Measurements from ENCODE around the gene TMEM204. TPM values are rescaled to one million over a fixed set of nuclear protein-coding genes. Genes with fewer than 3 reads are reported as not detected.

Gene TMEM204
- polyA plus RNA-seq, 1 of the 3 experiments (the other 2 are of a cell fraction): 2.3 TPM

GRCh38 chr16:1565083-1565805 lies 31.8 kb downstream of the TMEM204 start:
- Histone ChIP-seq H3K9ac (no peak overlapping the region), H3K9me3 (no peaks in the 10 kb centered on the region), H3F3A (replicated peaks; ENCODE audit: insufficient read depth) (no peaks in the 10 kb centered on the region), H2AFZ (ENCODE audit: low read depth) (no peak overlapping the region), H3K4me3 (ENCODE audit: low read depth in 2 of 2, low read length in 1 of 2) (no peak overlapping the region), H3K27ac (ENCODE audit: low read depth in 2 of 2, low read length in 1 of 2) (no peak overlapping the region), H3K9me2 (no peaks in the 10 kb centered on the region), H4K20me1 (ENCODE audit: insufficient read depth) (no peaks in the 10 kb centered on the region), H3K27me3 (ENCODE audit: insufficient read depth) (no peaks in the 10 kb centered on the region), H3K4me2 (no peak overlapping the region), H3K79me2 (ENCODE audit: insufficient read depth) (no peaks in the 10 kb centered on the region), H3K4me1 (ENCODE audit: control insufficient read depth in 1 of 2, insufficient read depth in 2 of 2, low read depth in 1 of 2, low read length in 1 of 2) (no peaks in the 10 kb centered on the region), H3K36me3 (replicated peaks in 1 of 2; ENCODE audit: control insufficient read depth in 1 of 2, insufficient read depth in 2 of 2, low read length in 1 of 2) (peaks cover 11 to 21% of the 10 kb centered on the region in 2 experiments)
- no peak for TF ChIP-seq USF1 (IDR thresholded peaks at IDR 0.05; ENCODE audit: borderline replicate concordance, low read depth)
- no peak for TF ChIP-seq SMC3 (IDR thresholded peaks at IDR 0.05; ENCODE audit: low read depth, low read length)
- no peak for TF ChIP-seq ELF1 (IDR thresholded peaks at IDR 0.05)
- no peak for TF ChIP-seq PBX3 (IDR thresholded peaks at IDR 0.05)
- TF ChIP-seq TCF12 (IDR thresholded peaks at IDR 0.05): no peak
- no peak for TF ChIP-seq REST (IDR thresholded peaks at IDR 0.05; ENCODE audit: low read depth, low read length)
- no peak for TF ChIP-seq YY1 (IDR thresholded peaks at IDR 0.05; ENCODE audit: low read depth)
- TF ChIP-seq RFX5 (IDR thresholded peaks at IDR 0.05; ENCODE audit: low read length): no peak
- TF ChIP-seq EZH2phosphoT487 (IDR thresholded peaks at IDR 0.05; ENCODE audit: borderline replicate concordance, low read depth): no peak
- no peak for TF ChIP-seq MEF2A (IDR thresholded peaks at IDR 0.05; ENCODE audit: borderline replicate concordance, low read depth)
- TF ChIP-seq FOSL2 (IDR thresholded peaks at IDR 0.05; ENCODE audit: borderline replicate concordance, low read depth): no peak
- CTCF ChIA-PET: interaction anchor here (1.2 kb wide), 1 partner anchor 71 kb away, joined by 3 read pairs; no protein-coding TSS in a partner anchor
- DNase-seq: peak; percentile 50
- WGBS (ENCODE audit: low lambda C conversion rate): 89% methylated on average over 16 of the region's 16 CpGs
- POLR2A ChIA-PET: no interaction called here

- H3K36me3 ChIP-seq (replicated peaks in 1 of 2; ENCODE audit: control insufficient read depth in 1 of 2, insufficient read depth in 2 of 2, low read length in 1 of 2): peaks cover 0 to 10% of the 10 kb centered on the region in 2 experiments
- no peak overlapping the region for H3K4me2 ChIP-seq
- whole genome bisulfite sequencing (ENCODE audit: low lambda C conversion rate): 88% methylated on average over 8 of the region's 13 CpGs
- no peaks in the 10 kb centered on the region for H3K27me3 ChIP-seq (ENCODE audit: insufficient read depth)
- H3K27ac ChIP-seq (ENCODE audit: low read depth in 2 of 2, low read length in 1 of 2): no peak overlapping the region
- ChIA-PET CTCF (no interaction called here), POLR2A (no interaction called here)
- no peaks in the 10 kb centered on the region for H3K9me3 ChIP-seq
- H3F3A ChIP-seq (replicated peaks; ENCODE audit: insufficient read depth): no peaks in the 10 kb centered on the region
- no peaks in the 10 kb centered on the region for H3K79me2 ChIP-seq (ENCODE audit: insufficient read depth)
- no peaks in the 10 kb centered on the region for H4K20me1 ChIP-seq (ENCODE audit: insufficient read depth)
- H3K4me3 ChIP-seq (ENCODE audit: low read depth in 2 of 2, low read length in 1 of 2): no peak overlapping the region
- no peaks in the 10 kb centered on the region for H3K4me1 ChIP-seq (ENCODE audit: control insufficient read depth in 1 of 2, insufficient read depth in 2 of 2, low read depth in 1 of 2, low read length in 1 of 2)
- no peak overlapping the region for H3K9ac ChIP-seq
- no peaks in the 10 kb centered on the region for H3K9me2 ChIP-seq
- no peak for DNase-seq
- H2AFZ ChIP-seq (ENCODE audit: low read depth): no peak overlapping the region
- TF ChIP-seq CTCF (IDR thresholded peaks at IDR 0.05): no peak
- TF ChIP-seq EP300 (IDR thresholded peaks at IDR 0.05; ENCODE audit: borderline replicate concordance in 1 of 2, low read depth in 1 of 2, low read length in 1 of 2): no peak
- TF ChIP-seq USF1 (IDR thresholded peaks at IDR 0.05; ENCODE audit: borderline replicate concordance, low read depth): no peak
- TF ChIP-seq ELF1 (IDR thresholded peaks at IDR 0.05): no peak
- no peak for TF ChIP-seq PBX3 (IDR thresholded peaks at IDR 0.05)
- TF ChIP-seq USF2 (IDR thresholded peaks at IDR 0.05; ENCODE audit: borderline replicate concordance, low read depth, low read length): no peak
- no peak for TF ChIP-seq RXRA (IDR thresholded peaks at IDR 0.05; ENCODE audit: borderline replicate concordance, low read depth)
- no peak for TF ChIP-seq SMC3 (IDR thresholded peaks at IDR 0.05; ENCODE audit: low read depth, low read length)
Observed at GRCh38 chr16:1567988-1568387, 34.5 kb downstream of the TMEM204 start.
